Measurements from ENCODE around the gene NCOA6.

NCOA6 gene

GRCh38 chr20:34825530-34826362 lies at the start of gene NCOA6:
Gene NCOA6 (minus strand): TSS chr20:34825651. CDS start chr20:34782355, 43,296 bp downstream.
- DNase-seq (ENCODE audit: low spot score): peak; percentile 86

DNA sequence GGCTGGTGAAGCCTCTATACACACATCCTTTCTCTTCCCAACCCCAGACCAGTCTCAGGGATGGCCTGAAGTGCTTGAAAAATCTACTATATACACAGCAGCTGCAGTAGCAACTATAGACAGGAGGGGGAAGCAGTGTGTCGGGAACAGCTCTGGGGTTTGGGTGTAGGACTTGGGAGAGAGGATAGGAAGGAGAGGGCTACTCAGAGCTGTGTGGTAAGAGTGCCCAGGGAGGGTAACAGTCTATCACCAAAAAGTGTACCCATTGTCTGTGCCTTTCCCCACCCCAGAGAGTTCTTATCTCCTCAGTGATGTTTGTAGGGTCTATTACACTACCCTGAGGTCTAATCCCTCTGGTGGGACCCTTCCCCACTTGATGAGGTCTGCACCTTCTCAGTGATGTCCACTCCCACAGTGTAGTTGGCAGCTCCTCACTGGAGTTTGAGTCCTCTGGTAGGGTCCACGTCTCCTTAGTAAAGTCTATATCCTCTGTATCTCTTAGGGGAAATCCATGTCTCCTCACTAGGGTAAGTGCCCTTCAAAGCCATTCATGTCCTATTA lies 48.7 kb upstream of the NCOA6 start:
- DNase-seq (ENCODE audit: low spot score): peak; percentile 80

- no peak for DNase-seq (ENCODE audit: low spot score)
These were observed 48.2 kb upstream of the NCOA6 start for GRCh38 chr20:34873583-34874093.

GRCh38 chr20:34872622-34873224 lies 47.3 kb upstream of the NCOA6 start, which contains the start of gene GGT7:
Gene GGT7 (minus strand): TSS chr20:34872856. CDS start chr20:34872815, 41 bp downstream.
- peak; percentile 89 for DNase-seq (ENCODE audit: low spot score)

DNA sequence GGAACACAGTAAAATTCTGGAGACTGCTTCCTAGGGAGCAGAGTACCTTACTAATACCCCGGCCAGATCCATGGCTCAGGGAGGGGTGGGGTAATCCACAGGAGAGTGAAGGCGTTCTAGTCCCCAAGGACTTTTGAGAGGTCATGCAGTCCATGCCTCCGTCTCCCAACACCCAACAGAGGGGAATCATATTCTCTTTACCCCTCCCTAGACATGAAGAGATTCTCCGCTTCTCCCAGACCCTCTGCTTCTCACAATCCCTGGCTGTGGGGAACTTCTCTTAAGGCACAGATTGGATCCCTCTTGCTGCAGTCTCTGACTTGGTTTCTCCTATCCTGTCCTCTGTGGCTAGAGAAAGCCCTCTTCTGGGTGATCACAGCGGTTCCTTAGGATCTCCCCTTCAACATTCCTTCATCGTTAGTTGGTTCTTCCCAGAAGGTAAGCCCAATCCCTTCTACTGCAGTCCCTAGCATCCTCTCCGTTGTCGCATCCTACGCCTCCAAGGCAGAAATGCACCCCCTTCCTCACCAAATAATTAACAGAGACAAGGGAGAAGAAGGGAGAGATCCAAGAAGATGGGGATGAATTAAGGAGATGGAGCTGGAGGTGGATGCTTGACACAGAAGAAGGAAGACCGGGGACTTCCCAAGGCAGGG lies 46.6 kb upstream of the NCOA6 start:
- DNase-seq (ENCODE audit: low spot score): no peak

GRCh38 chr20:34871320-34871926 lies 46.0 kb upstream of the NCOA6 start:
- no peak for DNase-seq (ENCODE audit: low spot score)

GRCh38 chr20:34864216-34864615 lies 38.8 kb upstream of the NCOA6 start:
- no peak for DNase-seq (ENCODE audit: low spot score)

DNA sequence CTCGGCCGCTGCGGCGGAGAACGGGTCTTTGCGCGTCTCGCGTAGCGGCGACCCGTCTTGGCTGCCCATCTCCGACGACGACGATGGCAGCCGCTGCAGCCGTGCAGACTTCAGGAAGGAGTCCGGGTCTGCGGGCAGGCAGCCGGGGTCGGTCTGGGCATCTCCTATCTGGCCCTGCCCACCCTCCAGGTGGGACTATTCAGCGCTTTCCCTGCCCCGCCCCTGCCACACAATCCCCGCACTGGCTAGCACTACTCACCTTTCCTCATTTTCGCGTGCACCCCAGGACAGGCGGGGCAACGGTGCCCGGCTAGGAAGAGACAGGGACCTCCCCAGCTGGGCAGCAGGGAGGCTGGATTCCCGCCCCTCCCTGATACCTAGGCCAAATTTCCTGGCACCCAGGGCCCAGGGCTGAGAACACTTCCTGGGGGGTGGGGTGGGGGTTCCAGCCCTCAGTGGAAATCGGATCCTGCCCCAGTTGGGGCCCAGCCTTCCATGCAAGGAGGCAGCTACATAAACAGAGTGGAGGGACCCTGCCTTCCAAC lies 38.0 kb upstream of the NCOA6 start:
- no peak for DNase-seq (ENCODE audit: low spot score)

DNA sequence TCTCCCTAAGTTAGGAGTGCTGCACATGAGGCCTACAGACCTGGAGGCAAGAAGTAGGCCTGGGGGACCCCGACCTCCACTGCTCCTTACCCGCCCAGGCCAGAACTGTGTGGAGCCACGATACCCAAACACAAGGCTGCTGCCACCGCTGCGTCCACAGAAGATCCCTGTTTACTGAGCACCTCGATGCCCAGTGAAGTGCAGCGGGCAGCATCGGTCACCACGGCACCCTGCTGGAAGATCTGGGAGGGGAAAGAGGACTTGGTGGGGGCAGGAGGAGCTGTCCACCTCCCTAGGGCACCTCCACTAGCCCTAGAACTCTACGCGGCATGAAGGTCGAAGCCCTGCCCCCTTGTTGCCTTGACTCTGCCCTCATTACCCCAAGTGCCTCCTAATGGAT lies 37.3 kb upstream of the NCOA6 start:
- no peak for DNase-seq (ENCODE audit: low spot score)

- DNase-seq (ENCODE audit: low spot score): no peak
These were observed 36.1 kb upstream of the NCOA6 start for GRCh38 chr20:34861386-34862084.

- no peak for DNase-seq (ENCODE audit: low spot score)
These were observed 34.5 kb upstream of the NCOA6 start for GRCh38 chr20:34859826-34860545.

- no peak for DNase-seq (ENCODE audit: low spot score)
These were observed 33.9 kb upstream of the NCOA6 start for GRCh38 chr20:34859367-34859766.

DNA sequence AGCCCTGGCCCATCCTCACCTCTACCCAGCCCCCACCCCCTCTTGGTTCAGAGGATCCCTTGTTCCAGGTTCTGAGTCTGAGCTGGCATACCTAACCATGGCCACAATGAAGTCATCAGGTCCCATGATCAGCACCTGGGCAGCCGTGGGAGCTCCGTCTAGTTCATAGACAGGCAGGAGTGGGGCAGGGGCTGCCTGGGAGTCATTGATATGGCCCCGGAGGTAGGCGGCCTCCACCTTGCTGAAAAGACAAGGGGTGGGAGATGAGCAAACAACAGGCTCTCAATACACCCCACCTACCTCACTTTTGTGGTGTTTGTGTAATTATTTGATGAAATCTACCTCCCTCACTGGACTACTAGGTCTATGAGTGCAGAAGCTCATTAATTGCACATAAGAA lies 26.8 kb upstream of the NCOA6 start:
- DNase-seq (ENCODE audit: low spot score): no peak

DNA sequence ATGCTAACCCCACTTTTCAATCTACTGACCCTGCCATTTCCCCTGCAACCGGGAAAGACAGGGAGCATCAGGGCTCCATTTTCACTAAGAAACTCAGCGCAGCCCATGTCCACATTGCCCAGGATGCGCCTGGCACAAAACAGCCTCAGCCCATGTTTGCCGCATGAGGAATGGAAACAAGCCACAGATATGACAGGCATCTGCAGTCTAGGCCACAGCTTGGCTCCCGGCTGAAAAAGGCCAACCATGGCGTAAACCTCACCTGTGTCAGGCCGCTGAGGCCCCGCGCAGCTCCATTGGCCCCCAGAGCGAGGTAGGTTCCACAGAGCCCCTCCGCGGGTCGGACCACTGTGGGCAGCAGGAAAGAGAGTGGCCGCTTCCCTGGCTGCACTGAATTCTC lies 25.5 kb upstream of the NCOA6 start:
- no peak for DNase-seq (ENCODE audit: low spot score)

GRCh38 chr20:34849778-34850177 lies 24.3 kb upstream of the NCOA6 start:
- no peak for DNase-seq (ENCODE audit: low spot score)

DNA sequence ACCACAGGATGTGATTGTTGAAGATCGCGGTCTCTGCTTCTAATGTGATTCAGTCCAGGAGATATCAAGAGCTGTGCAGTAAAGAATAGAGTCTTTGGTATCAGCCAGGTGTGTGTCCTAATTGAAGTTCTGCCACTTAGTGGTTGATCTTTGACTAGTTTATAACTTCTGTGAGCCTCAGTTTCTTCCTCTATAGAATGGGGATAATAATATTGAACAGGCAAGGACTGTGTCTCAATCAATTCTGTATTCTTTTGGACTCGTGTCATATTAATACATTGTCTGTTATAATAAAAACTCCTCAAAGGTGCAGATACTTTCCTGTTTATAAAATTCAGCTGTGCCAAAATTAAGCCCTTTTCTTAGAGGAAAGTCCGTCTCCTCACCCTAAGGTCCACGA lies 23.1 kb upstream of the NCOA6 start:
- DNase-seq (ENCODE audit: low spot score): no peak

DNA sequence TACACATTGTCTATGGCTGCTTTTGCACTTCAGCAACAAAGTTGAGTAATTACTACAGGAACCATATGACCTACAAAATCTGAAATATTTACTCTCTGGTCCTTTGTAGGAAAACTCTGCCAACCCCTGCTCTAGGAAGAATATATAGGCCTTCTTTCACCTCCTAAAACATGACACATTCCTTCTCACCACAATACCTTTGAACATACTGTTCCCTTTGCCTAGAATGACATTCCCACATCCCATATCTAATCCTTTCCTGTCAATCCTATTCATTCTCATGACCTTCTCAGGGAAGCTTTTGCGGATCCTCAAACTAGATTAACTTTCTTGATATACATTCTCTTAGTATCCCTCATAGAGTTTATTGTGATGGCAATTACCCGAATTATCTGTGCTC lies 18.0 kb upstream of the NCOA6 start:
- DNase-seq (ENCODE audit: low spot score): no peak

GRCh38 chr20:34842143-34842542 lies 16.7 kb upstream of the NCOA6 start:
- DNase-seq (ENCODE audit: low spot score): no peak

DNA sequence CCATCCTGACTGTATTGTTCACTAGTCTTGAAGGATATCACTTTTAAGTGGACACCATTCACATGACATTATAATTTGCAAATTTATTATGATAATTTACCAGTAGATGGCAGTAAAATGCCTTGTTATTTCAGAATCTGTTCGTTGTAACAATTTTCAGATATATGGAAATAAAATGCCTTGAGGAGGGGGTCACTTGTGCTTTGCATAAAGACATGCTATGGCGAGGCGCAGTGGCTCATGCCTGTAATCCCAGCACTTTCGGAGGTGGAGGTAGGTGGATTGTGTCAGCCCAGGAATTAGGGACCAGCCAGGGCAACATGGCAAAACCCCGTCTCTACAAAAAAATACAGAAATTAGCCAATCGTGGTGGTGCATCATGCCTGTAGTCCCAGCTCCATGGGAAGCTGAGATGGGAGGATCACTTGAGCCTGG lies 9.0 kb upstream of the NCOA6 start:
- DNase-seq (ENCODE audit: low spot score): peak; percentile 38

GRCh38 chr20:34831936-34832335 lies 6.5 kb upstream of the NCOA6 start:
- no peak for DNase-seq (ENCODE audit: low spot score)
